HG03442 (cell line): Measurements from ENCODE around the gene DSE.

Experiments
- ATAC-seq: cut with Tn5 transposase; IDR thresholded peaks from one replicate; pipeline ENCODE4 v1.9.1; 2021; ENCODE audit warnings: mild to moderate bottlenecking, moderate library complexity; ENCODE audit not compliant: unreplicated experiment

Gene DSE

GRCh38 chr6:116386581-116387299, 16.0 kb downstream of the DSE start:
- no peak for ATAC-seq

- peak; percentile 67 for ATAC-seq
Measured at GRCh38 chr6:116387374-116387773, 16.6 kb downstream of the DSE start.

- no peak for ATAC-seq
Measured at GRCh38 chr6:116388924-116389323, 18.2 kb downstream of the DSE start.

- ATAC-seq = no peak
Measured at GRCh38 chr6:116389357-116389756, 18.6 kb downstream of the DSE start.

GRCh38 chr6:116390581-116390980, 19.8 kb downstream of the DSE start:
- peak; percentile 38 for ATAC-seq

- ATAC-seq = no peak
Measured at GRCh38 chr6:116392132-116393013, 21.6 kb downstream of the DSE start.

- ATAC-seq = no peak
Measured at GRCh38 chr6:116393430-116393829, 22.7 kb downstream of the DSE start.

GRCh38 chr6:116395647-116396046, 24.9 kb downstream of the DSE start:
- ATAC-seq = no peak

GRCh38 chr6:116396441-116396840, 25.7 kb downstream of the DSE start:
- ATAC-seq = no peak

GRCh38 chr6:116397914-116398313, 27.2 kb downstream of the DSE start:
- ATAC-seq = no peak

GRCh38 chr6:116398316-116399010, 27.7 kb downstream of the DSE start:
- no peak for ATAC-seq

- no peak for ATAC-seq
Measured at GRCh38 chr6:116399287-116399686, 28.5 kb downstream of the DSE start.

GRCh38 chr6:116400328-116400727, 29.6 kb downstream of the DSE start:
- ATAC-seq = no peak

GRCh38 chr6:116402108-116402937, 31.6 kb downstream of the DSE start:
- ATAC-seq = no peak

- no peak for ATAC-seq
Measured at GRCh38 chr6:116403205-116403604, 32.5 kb downstream of the DSE start.

GRCh38 chr6:116404696-116405095, 33.9 kb downstream of the DSE start:
- no peak for ATAC-seq

- ATAC-seq = peak; percentile 55
Measured at GRCh38 chr6:116405138-116405537, 34.4 kb downstream of the DSE start.

- peak; percentile 23 for ATAC-seq
Measured at GRCh38 chr6:116405652-116406356, 35.1 kb downstream of the DSE start.

GRCh38 chr6:116406678-116407345, 36.1 kb downstream of the DSE start:
- no peak for ATAC-seq
